ENCODE measurements around the gene EMID1.
A peak's percentile ranks its signal among the peaks of the same experiment; 100 is the strongest.
"Not testable (repeated sequence)": the region's sequence is repeated elsewhere in the genome, so short reads cannot be mapped to it uniquely, and the experiment has no call there.

EMID1 gene

GRCh38 chr22:29244785-29245625 is 39.3 kb downstream of the EMID1 start:
- TF ChIP-seq CTCF (IDR thresholded peaks at IDR 0.05; ENCODE audit: borderline replicate concordance, control extremely low read depth, extremely low read depth, insufficient read depth, missing control alignments): no peak
- DNase-seq (ENCODE audit: low spot score): no peak
- in situ Hi-C loops (cut with MboI; ENCODE audit: low sequenced_read_pairs, unreplicated experiment): loop anchor here (10.0 to 25.0 kb wide), 2 partner anchors 90 to 383 kb away; no protein-coding TSS in a partner anchor

GRCh38 chr22:29245626-29246385 is 40.1 kb downstream of the EMID1 start:
- in situ Hi-C loops (cut with MboI; ENCODE audit: low sequenced_read_pairs, unreplicated experiment): loop anchor here (10.0 to 25.0 kb wide), 2 partner anchors 91 to 384 kb away; no protein-coding TSS in a partner anchor
- TF ChIP-seq CTCF (IDR thresholded peaks at IDR 0.05; ENCODE audit: borderline replicate concordance, control extremely low read depth, extremely low read depth, insufficient read depth, missing control alignments): peak; percentile 97
- DNase-seq (ENCODE audit: low spot score): peak; percentile 87

- in situ Hi-C loops (cut with MboI; ENCODE audit: low sequenced_read_pairs, unreplicated experiment): loop anchor here (10.0 to 25.0 kb wide), 2 partner anchors 93 to 386 kb away; no protein-coding TSS in a partner anchor
- DNase-seq (ENCODE audit: low spot score): not testable (repeated sequence)
Measured at GRCh38 chr22:29247891-29248290, 42.2 kb downstream of the EMID1 start.

- in situ Hi-C loops (cut with MboI; ENCODE audit: low sequenced_read_pairs, unreplicated experiment): no loop called here
- no peak for TF ChIP-seq CTCF (IDR thresholded peaks at IDR 0.05; ENCODE audit: borderline replicate concordance, control extremely low read depth, extremely low read depth, insufficient read depth, missing control alignments)
- no peak for DNase-seq (ENCODE audit: low spot score)
Measured at GRCh38 chr22:29251265-29251664, 45.6 kb downstream of the EMID1 start.

GRCh38 chr22:29251981-29252911 is 46.5 kb downstream of the EMID1 start:
- no peak for TF ChIP-seq CTCF (IDR thresholded peaks at IDR 0.05; ENCODE audit: borderline replicate concordance, control extremely low read depth, extremely low read depth, insufficient read depth, missing control alignments)
- in situ Hi-C loops (cut with MboI; ENCODE audit: low sequenced_read_pairs, unreplicated experiment): no loop called here
- no peak for DNase-seq (ENCODE audit: low spot score)

GRCh38 chr22:29253561-29254285 is 48.0 kb downstream of the EMID1 start:
- TF ChIP-seq CTCF (IDR thresholded peaks at IDR 0.05; ENCODE audit: borderline replicate concordance, control extremely low read depth, extremely low read depth, insufficient read depth, missing control alignments): no peak
- in situ Hi-C loops (cut with MboI; ENCODE audit: low sequenced_read_pairs, unreplicated experiment): no loop called here
- DNase-seq (ENCODE audit: low spot score): no peak
